Caki2 (cell line): Measurements from ENCODE around the gene GTF3C5. TPM values are rescaled to one million over a fixed set of nuclear protein-coding genes. Genes with fewer than 3 reads are reported as not detected.
"Not testable (repeated sequence)": the region's sequence is repeated elsewhere in the genome, so short reads cannot be mapped to it uniquely, and the experiment has no call there.

ENCODE experiments used
- DNase-seq: peaks from one replicate; pipeline ENCODE4 v3.0.0-alpha.2; 2015; ENCODE audit warnings: low read depth
- in situ Hi-C: cut with HindIII; loops from 2 replicates; pipeline ENCODE4 v1.10.0; 2016; ENCODE audit warnings: low sequenced_read_pairs, low pct_unique_long_range_greater_than_20kb, mixed read lengths
- total RNA-seq: library from RNA; depleted of rRNA; stranded (reverse); fragments of >200 nt; shearing (Covaris generic); gene quantifications from 2 replicates; pipeline ENCODE4 v1.2.3, GENCODE V29; 2014; ENCODE audit warnings: low replicate concordance; rRNA removed

The GTF3C5 gene, protein sequence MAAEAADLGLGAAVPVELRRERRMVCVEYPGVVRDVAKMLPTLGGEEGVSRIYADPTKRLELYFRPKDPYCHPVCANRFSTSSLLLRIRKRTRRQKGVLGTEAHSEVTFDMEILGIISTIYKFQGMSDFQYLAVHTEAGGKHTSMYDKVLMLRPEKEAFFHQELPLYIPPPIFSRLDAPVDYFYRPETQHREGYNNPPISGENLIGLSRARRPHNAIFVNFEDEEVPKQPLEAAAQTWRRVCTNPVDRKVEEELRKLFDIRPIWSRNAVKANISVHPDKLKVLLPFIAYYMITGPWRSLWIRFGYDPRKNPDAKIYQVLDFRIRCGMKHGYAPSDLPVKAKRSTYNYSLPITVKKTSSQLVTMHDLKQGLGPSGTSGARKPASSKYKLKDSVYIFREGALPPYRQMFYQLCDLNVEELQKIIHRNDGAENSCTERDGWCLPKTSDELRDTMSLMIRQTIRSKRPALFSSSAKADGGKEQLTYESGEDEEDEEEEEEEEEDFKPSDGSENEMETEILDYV
- 162 and 206 TPM in 2 replicates for total RNA-seq

GRCh38 chr9:133030317-133031129 lies at the start of gene GTF3C5:
GTF3C5 (plus strand) TSS chr9:133030997; CDS start chr9:133031012, 15 bp downstream.
- in situ Hi-C loops: no loop called here
- peak; percentile 99 for DNase-seq

GRCh38 chr9:132982458-132982857 lies 48.3 kb upstream of the GTF3C5 start:
- no peak for DNase-seq
- in situ Hi-C loops: no loop called here

- in situ Hi-C loops: no loop called here
- no peak for DNase-seq
These were observed 47.2 kb upstream of the GTF3C5 start for GRCh38 chr9:132983491-132984201.

GRCh38 chr9:132984202-132985070 lies 46.4 kb upstream of the GTF3C5 start:
- in situ Hi-C loops: no loop called here
- no peak for DNase-seq

DNA sequence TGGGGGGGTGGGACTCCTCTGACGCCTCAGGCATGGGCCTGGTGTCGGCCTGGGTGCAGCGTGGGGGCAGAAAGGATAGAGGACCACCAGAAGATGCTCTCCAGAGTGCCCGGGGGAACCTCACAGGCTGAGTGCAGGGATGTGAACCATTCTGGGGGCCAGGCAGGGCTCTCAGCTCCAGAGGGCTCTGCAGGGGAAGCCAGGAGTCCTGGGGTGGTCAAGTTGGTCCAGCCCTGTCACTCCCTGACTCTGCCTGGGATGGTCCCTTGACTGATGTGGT lies 45.8 kb upstream of the GTF3C5 start:
- DNase-seq: no peak
- in situ Hi-C loops: no loop called here

DNA sequence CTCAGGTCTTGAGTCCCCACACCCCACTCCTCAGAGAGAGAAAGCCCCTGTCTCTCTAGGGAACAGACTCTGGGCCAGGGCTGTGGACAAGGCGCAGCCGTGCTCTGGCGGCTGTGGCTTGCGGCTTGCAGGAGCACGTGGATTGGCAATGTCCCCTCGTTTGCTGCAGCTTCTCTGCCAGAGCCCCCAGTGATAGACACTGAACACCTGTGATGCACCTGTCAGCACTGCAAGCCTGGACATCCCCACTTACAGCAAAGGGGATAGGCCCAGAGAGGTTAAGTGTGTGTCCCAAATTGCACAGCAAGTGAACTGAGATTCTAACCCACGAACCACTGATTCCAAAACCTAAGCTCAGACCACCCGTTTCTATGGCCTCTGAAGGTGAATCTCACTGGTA lies 45.3 kb upstream of the GTF3C5 start:
- no peak for DNase-seq
- in situ Hi-C loops: no loop called here

DNA sequence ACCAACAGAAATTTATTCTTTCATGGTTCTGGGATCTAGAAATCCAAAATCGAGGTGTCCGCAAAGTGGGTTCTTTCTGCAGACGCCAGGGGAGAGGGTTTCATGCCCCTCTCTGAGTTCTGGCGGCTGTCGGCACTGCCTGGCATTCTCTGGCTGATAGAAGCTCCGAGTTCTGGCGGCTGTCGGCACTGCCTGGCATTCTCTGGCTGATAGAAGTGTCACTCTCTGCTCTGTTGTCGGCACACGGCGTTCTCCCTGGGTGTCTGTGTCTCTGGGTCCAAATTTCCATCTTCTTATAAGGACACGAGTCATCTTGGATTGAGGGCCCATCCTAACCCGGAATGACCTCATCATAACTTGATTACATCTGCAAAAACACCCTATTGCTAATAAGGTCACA lies 44.7 kb upstream of the GTF3C5 start:
- DNase-seq: no peak
- in situ Hi-C loops: no loop called here

DNA sequence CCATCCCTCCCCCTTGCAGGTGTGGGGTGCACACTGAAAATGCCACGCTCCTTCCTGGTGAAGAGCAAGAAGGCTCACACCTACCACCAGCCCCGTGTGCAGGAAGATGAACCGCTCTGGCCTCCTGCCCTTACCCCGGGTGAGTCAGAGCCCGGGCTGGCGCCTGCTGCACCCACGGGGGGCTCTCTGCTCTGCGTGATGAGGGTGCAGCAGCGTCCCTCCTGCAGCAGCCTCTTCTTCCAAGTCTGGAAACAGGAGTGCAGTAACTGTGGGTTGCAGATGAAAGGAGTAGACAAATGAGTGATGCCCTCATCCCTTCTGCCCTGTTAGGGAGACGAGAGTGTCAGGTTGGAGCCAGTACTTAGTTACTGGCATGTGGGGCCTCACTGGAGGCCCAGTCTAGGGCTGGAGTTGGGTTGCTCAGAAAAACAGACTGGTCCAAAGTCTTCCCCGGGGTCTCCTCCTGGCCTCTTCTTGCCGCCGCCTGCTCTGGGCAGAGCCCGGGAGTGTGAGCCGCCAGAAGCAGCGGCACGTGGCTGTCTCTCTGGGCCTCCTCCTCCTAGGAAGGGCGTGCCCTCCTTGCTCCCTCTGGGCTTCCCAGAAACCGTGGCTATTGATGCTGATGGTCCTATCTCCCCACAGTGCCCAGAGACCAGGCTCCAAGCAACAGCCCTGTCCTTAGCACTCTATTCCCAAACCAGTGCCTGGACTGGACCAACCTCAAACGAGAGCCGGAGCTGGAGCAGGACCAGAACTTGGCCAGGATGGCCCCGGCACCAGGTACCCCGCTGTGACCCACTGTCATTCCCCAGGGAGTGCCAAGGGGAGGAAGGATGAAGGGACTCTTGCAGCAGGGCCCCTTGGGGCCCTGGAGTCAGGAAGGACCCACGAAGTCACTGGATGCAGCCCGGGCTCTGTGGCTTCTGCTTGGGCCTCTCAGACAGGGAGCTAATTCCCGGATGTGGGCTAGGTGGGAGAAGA lies 43.9 kb upstream of the GTF3C5 start:
- in situ Hi-C loops: no loop called here
- DNase-seq: no peak

- in situ Hi-C loops: no loop called here
- DNase-seq: no peak
These were observed 42.4 kb upstream of the GTF3C5 start for GRCh38 chr9:132988244-132989013.

DNA sequence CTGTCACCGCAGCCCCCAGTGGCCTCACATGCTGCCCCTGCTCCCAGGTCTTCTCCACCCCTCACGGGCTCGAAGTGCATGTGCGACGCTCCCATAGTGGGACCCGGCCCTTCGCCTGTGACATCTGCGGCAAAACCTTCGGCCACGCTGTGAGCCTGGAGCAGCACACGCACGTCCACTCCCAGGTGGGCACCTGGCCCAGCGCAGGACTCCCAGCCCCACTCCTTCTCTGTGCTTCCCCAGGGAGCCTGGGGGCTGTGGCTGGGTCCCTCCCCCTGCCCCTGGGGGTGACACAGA lies 41.8 kb upstream of the GTF3C5 start:
- in situ Hi-C loops: no loop called here
- DNase-seq: no peak

DNA sequence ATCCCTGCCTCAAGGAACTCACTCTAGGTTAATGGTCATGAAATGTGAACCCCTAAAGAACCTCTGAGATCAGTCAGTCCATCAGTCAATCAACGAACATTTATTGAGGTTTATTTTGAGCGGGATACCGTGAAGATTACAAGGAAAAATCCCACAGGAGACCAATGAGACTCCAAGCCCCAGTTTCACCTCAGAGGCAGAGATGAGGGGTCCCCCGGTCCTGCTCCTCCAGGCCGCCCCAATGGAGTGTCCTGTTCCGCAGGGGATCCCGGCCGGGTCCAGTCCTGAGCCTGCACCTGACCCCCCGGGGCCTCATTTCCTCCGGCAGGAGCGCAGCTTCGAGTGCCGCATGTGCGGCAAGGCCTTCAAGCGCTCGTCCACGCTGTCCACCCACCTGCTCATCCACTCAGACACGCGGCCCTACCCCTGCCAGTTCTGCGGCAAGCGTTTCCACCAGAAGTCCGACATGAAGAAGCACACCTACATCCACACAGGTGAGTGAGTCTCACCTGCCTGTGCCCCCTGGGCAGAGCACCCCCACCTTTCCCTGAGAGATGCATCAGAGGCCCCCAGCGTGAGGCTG lies 41.3 kb upstream of the GTF3C5 start:
- in situ Hi-C loops: no loop called here
- DNase-seq: no peak

DNA sequence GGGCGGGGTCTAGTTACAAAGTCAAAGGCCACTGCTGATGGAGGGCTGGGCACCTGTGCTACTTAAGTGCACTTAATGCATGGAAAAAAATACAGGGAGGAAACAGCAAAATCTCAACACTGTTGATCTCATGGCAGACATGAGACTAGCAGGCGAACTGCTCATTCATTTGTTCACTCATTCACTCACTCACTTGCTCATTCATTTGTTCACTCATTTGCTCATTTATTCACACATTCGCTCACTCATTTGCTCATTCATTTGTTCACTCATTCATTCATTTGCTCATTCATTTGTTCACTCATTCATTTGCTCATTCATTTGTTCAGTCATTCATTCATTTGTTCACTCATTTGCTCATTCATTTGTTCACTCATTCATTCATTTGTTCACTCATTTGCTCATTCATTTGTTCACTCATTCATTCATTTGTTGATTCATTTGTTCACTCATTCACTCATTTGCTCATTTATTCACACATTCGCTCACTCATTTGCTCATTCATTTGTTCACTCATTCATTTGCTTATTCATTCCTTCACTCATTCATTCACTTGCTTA lies 40.7 kb upstream of the GTF3C5 start:
- DNase-seq, in situ Hi-C loops: not testable (repeated sequence)

- DNase-seq: no peak
- in situ Hi-C loops: no loop called here
These were observed 40.0 kb upstream of the GTF3C5 start for GRCh38 chr9:132990781-132991180.

DNA sequence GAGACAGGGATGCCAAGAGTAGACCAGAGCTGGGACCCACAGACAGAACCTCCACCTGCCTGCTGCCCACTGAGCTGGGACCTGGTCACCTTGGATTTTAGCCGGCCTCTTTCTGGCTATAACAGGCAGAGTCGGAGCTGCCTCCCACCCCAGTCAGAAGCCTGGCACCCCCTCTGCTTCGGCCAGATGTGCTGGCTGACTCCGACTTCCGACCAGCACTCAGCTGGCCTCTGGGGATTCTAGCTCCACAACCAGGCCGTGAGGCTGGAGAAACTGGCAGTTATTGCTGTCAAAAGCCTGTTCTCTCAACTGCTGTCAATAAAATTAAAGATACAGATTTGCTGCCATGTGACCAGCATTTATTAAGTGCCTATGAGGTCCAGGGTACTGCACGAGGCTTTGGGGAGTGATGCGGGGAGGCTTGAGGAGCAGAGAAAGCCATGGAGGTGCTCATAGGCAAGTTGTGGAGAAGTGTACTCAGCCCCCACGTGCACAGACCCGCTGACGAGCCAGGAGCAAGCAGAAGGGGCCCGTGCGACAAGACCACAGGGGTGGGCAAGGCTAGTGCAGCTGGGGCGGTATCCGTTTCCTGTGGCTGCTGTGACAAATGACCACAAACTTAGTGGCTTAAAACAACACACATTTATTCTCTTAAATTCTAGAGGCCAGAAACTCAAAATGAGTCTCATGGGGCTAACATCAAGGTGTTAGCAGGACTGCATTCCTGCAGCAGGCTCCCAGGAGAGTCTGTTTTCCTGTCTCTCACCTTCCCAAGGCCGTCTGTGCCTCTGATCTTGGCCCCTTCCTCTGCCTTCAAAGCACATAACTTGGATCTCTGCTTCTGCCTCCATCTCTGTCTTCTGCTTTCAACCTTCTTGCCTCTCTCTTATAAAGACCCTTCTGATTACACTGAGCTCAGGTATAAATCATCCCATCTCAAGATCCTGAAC lies 39.2 kb upstream of the GTF3C5 start:
- in situ Hi-C loops: no loop called here
- no peak for DNase-seq

- in situ Hi-C loops: no loop called here
These were observed 37.3 kb upstream of the GTF3C5 start for GRCh38 chr9:132993511-132993939.

More at GRCh38 chr9:132993511-132993939, 37.3 kb upstream of the GTF3C5 start:
- no peak for DNase-seq
